Glutamatergic neuron (in vitro differentiated cells): ENCODE results near the gene CCDC197. TPM values are rescaled to one million over a fixed set of nuclear protein-coding genes. Genes with fewer than 3 reads are reported as not detected.

Source experiments
- DNase-seq: peaks from one replicate; pipeline ENCODE4 v3.0.0; 2022
- H3K27ac Mint-ChIP-seq: one replicate; pipeline ENCODE4 v1.8.0; 2020; ENCODE audit warnings: mild to moderate bottlenecking, mixed read lengths, inconsistent platforms; ENCODE audit not compliant: unreplicated experiment
- H3K27me3 Mint-ChIP-seq: one replicate; pipeline ENCODE4 v1.8.0; 2020; ENCODE audit warnings: mild to moderate bottlenecking, moderate library complexity, mixed read lengths, inconsistent platforms; ENCODE audit not compliant: unreplicated experiment
- H3K36me3 Mint-ChIP-seq: one replicate; pipeline ENCODE4 v1.8.0; 2020; ENCODE audit warnings: mild to moderate bottlenecking, mixed read lengths, inconsistent platforms; ENCODE audit not compliant: unreplicated experiment
- H3K4me1 Mint-ChIP-seq: one replicate; pipeline ENCODE4 v1.8.0; 2020; ENCODE audit warnings: mild to moderate bottlenecking, low read depth, mixed read lengths, inconsistent platforms; ENCODE audit not compliant: unreplicated experiment
- H3K4me3 Mint-ChIP-seq: one replicate; pipeline ENCODE4 v1.8.0; 2020; ENCODE audit warnings: mild to moderate bottlenecking, mixed read lengths, inconsistent platforms; ENCODE audit not compliant: unreplicated experiment
- H3K9me3 Mint-ChIP-seq: one replicate; pipeline ENCODE4 v1.8.0; 2020; ENCODE audit warnings: mild to moderate bottlenecking, moderate library complexity, mixed read lengths, inconsistent platforms; ENCODE audit not compliant: unreplicated experiment
- total RNA-seq: library from RNA; stranded (reverse); fragmentation: NEBNext Ultra II Directional; extraction: Animal tissue kit (Norgen Biotek cat#: 25700); gene quantifications from one replicate; pipeline ENCODE4 v1.2.1, GENCODE V29; 2021; ENCODE audit not compliant: unreplicated experiment
- TF ChIP-seq, protein P1 (sequence below): fragments of 200-600 bp; sonication (generic); IDR thresholded peaks from one replicate; pipeline ENCODE4 v1.5.0; 2021; ENCODE audit not compliant: partially characterized antibody, unreplicated experiment

CCDC197 gene
- total RNA-seq, 1 donor from 2014 or later: not detected

DNA sequence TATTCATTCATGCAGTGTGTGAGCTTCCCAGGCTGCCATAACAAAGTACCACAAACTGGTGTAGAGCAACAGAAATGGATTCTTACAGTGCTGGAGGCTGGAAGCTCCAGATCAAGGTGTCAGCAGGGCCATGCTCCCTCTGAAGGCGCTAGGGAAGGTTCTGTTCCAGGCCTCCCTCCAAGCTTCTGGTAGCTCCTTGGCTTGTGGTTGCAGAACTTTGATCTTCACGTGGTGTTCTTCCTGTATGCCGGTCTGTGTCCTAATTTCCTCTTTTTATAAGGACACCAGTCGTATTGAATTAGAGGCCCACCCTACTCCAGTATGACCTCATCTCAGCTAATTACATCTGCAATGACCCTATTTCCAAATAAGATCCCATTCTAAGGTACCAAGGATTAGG lies 32.2 kb downstream of the CCDC197 start:
- DNase-seq: no peak
- H3K27ac Mint-ChIP-seq: no peak overlapping the region
- peaks cover 11% of the 10 kb centered on the region for H3K27me3 Mint-ChIP-seq
- H3K4me1 Mint-ChIP-seq: peaks cover 3% of the 10 kb centered on the region
- H3K36me3 Mint-ChIP-seq: no peaks in the 10 kb centered on the region
- H3K9me3 Mint-ChIP-seq: no peaks in the 10 kb centered on the region
- H3K4me3 Mint-ChIP-seq: no peak overlapping the region
- TF ChIP-seq, protein P1, sequence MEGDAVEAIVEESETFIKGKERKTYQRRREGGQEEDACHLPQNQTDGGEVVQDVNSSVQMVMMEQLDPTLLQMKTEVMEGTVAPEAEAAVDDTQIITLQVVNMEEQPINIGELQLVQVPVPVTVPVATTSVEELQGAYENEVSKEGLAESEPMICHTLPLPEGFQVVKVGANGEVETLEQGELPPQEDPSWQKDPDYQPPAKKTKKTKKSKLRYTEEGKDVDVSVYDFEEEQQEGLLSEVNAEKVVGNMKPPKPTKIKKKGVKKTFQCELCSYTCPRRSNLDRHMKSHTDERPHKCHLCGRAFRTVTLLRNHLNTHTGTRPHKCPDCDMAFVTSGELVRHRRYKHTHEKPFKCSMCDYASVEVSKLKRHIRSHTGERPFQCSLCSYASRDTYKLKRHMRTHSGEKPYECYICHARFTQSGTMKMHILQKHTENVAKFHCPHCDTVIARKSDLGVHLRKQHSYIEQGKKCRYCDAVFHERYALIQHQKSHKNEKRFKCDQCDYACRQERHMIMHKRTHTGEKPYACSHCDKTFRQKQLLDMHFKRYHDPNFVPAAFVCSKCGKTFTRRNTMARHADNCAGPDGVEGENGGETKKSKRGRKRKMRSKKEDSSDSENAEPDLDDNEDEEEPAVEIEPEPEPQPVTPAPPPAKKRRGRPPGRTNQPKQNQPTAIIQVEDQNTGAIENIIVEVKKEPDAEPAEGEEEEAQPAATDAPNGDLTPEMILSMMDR: no peak

DNA sequence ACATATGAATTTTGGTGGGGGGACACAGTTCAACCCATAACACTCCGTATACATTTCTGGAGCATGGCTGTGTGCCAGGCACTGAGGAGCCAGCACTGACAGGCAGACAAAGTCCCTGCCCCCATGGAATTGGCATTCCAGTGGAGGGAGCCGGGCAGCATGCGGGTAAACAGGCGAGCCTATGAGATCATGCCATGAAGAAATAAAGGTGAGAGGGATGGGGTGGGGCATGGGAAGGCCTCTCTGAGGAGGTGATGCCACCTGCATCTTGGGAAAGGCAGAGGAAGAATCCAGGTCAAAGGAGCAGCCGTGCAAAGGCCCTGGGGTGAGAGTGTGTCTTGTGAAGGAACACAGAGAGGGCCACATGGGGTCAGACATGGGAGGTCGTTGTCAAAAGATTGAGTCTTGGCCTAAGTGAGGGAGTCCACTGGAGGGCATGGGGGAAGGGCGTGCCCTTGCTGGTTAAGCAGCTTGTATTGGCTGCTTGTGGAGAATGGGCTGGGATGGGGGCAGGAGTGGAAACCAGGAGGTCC lies 32.6 kb downstream of the CCDC197 start:
- no peak overlapping the region for H3K4me3 Mint-ChIP-seq
- no peaks in the 10 kb centered on the region for H3K9me3 Mint-ChIP-seq
- DNase-seq: no peak
- no peaks in the 10 kb centered on the region for H3K36me3 Mint-ChIP-seq
- peaks cover 3% of the 10 kb centered on the region for H3K4me1 Mint-ChIP-seq
- H3K27ac Mint-ChIP-seq: no peak overlapping the region
- TF ChIP-seq, protein P1: no peak
- peaks cover 11% of the 10 kb centered on the region for H3K27me3 Mint-ChIP-seq

DNA sequence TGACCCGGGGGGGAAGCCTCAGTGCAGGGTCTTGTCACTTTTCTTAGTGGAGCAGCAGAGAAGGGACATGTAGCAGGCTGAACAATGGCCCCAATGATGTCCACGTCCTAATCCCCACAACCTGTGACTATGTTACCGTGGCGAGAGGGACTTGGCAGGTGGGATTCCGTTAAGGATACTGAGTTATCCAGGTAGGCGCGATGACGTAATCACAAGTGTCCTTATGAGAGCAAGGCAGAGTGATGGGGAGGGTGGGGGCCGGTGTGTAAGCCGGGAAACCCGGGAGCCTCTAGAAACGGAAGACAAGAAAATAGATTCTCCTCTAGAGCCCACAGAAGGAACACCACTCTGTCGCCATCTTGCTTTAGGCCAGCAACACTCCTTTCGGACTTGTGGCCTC lies 33.5 kb downstream of the CCDC197 start:
- Mint-ChIP-seq H3K36me3 (no peaks in the 10 kb centered on the region), H3K9me3 (no peaks in the 10 kb centered on the region), H3K27ac (no peak overlapping the region), H3K4me1 (peaks cover 3% of the 10 kb centered on the region), H3K4me3 (no peak overlapping the region), H3K27me3 (peaks cover 11% of the 10 kb centered on the region)
- TF ChIP-seq, protein P1: no peak
- DNase-seq: no peak

DNA sequence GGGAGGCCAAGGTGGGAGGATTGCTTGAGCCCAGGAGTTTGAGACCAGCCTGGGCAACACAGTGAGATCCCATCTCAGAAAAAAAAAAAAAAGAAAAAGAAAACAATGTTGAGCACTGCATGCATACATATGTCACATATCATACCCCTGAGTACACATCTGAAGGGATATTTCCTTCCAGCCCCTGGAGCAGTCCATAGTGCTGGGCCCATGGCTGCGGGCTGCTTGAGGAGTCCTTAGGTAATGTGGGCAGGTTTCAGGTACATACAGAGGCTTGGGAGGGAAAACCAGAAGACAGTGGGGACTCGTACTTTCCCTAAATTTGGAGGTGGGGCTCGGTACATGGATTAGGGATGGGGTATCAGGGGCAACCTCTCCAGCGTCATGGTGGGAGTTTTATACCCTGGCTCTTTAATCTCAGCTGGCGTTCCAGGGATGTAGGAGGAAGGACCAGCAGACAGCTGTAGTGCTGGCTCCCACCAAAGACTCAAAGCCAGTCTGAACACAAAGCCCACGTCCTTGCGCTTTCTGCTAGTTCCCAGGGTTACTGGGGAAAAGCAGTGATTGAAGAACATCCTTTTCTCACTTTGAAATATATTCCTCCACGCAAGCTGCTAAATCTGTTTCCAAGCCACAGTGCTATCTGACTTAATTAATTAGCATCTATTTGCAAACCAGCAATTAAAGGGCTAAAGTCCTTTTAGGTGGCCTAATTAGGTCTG lies 34.2 kb downstream of the CCDC197 start:
- H3K4me1 Mint-ChIP-seq: peaks cover under 1% of the 10 kb centered on the region
- H3K9me3 Mint-ChIP-seq: no peaks in the 10 kb centered on the region
- H3K27me3 Mint-ChIP-seq: peaks cover 11% of the 10 kb centered on the region

DNA sequence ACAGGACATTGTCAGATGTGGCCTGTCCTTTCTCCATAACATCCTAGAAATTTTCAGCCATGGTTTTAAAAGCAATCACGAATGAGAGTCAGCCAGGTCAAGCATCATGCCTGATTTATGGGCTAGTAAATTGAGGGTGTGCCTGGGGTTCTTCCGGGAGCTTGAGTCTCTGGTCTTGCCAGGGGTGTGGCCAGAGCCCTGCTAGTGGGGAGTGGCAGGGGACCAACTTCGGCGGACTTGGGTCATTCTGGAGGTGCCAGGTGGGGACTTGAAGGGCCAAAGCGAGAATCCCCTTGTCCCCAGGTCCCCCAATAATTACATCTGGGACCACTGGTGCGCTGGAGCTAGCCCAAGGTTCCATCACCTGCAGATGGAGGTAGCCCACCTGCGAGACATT lies 34.8 kb downstream of the CCDC197 start:
- no peak overlapping the region for H3K4me3 Mint-ChIP-seq
- TF ChIP-seq, protein P1: no peak
- H3K4me1 Mint-ChIP-seq: peaks cover 6% of the 10 kb centered on the region
- peaks cover 11% of the 10 kb centered on the region for H3K27me3 Mint-ChIP-seq
- H3K36me3 Mint-ChIP-seq: no peaks in the 10 kb centered on the region
- H3K9me3 Mint-ChIP-seq: no peaks in the 10 kb centered on the region
- DNase-seq: no peak
- no peak overlapping the region for H3K27ac Mint-ChIP-seq

More for the DNA sequence above, 34.2 kb downstream of the CCDC197 start:
- H3K27ac Mint-ChIP-seq: no peak overlapping the region
- TF ChIP-seq, protein P1: no peak
- no peaks in the 10 kb centered on the region for H3K36me3 Mint-ChIP-seq
- DNase-seq: no peak
- H3K4me3 Mint-ChIP-seq: no peak overlapping the region
